Measurements from ENCODE around the gene ALDH2.
A peak's percentile ranks its signal among the peaks of the same experiment; 100 is the strongest.
"Not testable (repeated sequence)": the region's sequence is repeated elsewhere in the genome, so short reads cannot be mapped to it uniquely, and the experiment has no call there.

The ALDH2 gene

DNA sequence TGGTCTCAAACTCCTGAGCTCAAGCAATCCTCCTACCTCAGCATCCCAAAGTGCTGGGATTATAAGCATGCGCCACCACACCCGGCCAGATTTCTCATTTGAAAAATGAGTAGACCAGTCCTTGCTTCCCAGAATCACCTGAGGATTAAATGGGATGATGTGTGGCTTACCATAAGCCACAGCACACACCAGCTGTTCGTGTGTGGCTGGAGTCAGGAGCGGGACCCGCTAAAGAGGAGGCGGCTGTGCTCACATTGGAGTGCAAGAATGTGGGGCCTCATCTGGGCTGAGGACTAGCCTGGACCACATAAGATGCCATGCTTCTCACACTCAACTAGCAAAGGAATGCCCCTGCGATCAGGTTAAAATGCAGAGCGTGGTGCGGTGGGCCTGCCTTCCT, 6.7 kb upstream of the ALDH2 start:
- no peak for DNase-seq

- no peak for DNase-seq
These were observed 5.6 kb upstream of the ALDH2 start for GRCh38 chr12:111761099-111761498.

DNA sequence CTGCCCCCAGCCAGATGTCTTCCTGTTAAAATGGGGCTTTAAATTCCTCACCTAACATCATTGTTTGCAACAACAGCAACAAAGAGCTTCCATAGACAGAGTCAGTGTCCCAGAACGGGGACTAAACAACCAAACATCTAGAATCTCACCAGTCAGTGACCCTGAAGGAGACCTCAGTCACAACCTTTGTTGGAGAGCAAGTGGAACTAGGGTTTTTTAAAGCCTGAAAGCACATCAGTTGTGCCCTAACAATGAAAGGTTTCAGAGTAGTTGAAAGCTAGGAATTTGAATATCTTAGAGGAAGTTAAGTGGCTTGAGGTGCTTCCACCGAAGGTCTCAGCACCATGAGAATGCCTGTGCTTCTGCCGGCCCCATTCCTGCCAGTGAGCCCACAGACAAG, 5.0 kb upstream of the ALDH2 start:
- DNase-seq, result no peak

DNA sequence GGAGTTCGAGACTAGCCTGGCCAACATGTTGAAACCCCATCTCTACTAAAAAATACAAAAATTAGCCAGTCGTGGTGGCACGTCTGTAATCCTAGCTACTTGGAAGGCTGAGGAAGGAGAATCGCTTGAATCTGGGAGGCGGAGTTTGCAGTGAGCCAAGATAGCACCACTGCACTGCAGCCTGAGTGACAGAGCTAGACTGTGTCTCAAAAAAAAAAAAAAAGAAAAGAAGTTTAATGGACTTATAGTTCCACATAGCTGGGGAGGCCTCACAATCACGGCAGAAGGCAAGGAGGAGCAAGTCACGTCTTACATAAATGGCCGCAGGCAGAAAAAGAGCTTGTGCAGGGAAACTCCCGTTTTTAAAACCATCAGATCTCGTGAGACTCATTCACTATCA, 3.2 kb upstream of the ALDH2 start:
- DNase-seq, result not testable (repeated sequence)

- DNase-seq, result no peak
These were observed 2.5 kb upstream of the ALDH2 start for GRCh38 chr12:111764120-111764821.

DNA sequence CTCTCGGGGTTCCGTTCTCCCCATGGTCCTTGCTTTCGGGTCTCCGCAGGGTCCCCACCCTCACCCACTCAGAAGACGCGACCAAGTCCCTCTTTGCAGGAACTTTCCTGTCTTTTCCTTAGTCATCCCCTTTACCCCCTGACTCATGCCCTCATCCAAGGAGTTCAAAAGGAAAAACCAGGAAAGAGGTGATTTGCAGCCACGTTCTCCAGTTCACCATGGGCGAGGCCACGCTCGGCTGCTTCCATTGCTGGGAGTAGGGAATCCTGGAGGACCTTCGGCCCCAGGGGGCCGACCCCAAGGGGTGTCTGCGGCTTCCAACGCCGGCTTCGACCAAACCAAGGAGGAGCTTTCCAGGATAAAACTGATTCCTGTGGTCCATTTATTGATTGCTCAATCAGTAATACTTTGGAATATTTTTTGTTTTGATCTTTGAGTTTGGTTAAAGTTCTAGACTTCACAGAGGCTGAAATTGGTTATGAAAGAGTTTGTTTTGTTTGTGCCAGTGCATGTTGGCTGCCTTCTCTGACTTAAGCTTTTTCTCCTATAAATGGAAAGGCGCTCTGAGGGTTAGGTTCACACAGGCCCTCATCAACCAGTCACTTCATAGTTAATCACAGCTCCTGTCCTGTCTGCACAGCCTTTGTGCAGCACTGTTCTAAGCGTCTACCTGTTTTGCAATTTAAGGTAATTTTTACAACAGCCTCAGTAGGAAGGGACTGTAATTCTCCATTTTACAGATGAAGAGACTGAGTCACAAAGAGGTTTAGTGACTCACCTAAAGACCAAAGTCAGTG, 827 bp downstream of the ALDH2 start:
- DNase-seq, result no peak

DNA sequence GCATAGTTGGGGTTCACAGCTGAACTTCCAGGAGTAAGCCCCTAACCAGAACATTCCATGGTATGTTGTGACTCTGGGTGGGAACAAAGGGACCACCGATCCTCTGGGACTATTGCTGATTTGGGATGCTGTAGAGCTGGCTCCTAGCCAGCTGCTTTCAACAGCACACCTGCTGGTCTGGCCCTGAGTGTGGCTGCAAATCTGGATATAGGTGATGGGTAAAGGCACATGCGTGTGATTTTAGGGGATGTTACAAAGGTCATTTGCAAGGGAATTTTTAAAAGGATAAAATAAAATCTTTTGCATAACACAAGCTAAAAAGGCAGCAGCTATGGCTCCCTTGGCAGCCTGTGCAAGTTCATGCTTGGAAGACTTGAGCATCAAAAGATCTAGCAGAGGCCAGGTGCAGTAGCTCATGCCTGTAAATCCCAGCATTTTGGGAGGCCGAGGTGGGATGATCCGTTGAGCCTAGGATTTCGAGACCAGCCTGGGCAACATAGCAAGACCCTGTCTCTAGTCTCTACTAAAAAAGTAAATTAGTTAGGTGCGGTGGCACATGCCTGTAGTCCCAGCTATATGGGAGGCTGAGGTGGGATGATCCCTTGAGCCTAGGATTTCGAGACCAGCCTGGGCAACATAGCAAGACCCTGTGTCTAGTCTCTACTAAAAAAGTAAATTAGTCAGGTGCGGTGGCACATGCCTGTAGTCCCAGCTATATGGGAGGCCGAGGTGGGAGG, 1.6 kb downstream of the ALDH2 start:
- no peak for DNase-seq

DNA sequence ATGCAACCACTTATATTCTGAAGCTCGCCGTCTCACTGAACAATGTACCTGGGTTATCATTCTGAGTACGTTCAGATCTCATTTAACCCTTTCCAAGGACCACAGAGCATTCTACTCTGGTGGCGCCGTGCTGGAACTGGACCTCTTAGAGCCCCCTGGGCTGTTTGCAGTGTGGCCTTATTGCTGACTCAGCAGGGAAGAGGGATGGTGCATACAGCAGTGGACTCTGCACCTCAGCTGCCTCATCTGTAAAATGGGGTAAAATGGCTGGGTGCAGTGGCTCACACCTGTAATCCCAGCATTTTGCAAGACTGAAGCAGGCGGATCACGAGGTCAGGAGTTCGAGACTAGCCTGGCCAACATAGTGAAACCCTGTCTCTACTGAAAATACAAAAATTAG, 2.9 kb downstream of the ALDH2 start:
- DNase-seq, result no peak

DNA sequence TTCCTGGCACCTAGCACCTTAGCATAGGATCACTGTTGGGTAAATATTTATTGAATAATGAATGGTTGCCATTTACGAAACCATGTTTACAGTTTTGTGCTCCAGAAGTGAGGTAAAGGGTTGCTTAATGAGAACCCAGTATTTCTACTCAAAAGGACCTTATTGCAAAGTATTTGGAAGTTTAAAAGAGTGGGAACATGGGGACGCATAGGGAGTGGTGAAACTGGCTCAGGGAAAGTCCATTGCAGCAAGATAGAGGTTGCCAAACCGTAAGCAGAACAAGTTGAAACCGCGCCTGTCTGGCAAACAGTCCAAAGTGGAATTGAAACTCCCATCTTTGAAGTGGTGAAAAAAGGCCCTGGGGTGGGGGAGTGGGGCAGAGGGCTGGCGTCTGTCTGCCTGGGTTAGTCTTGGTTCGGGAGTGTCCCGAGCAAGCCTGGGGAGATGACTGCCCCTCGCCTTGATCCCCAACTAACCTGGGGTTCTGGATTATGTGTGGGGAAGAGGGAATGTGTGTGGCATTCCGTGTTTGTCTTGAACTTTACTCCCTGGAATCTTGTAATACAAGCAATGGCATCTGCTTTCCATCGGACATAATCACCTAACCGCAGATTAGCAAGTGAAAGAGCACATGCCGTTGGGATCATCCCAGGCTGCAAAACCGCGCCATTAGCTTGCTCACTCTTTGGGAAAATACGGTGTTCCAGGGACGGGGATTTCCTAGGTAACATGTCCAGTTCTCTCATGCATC, 7.2 kb downstream of the ALDH2 start:
- no peak for DNase-seq

GRCh38 chr12:111775205-111776193, 8.8 kb downstream of the ALDH2 start:
- DNase-seq, result peak; percentile 65

DNA sequence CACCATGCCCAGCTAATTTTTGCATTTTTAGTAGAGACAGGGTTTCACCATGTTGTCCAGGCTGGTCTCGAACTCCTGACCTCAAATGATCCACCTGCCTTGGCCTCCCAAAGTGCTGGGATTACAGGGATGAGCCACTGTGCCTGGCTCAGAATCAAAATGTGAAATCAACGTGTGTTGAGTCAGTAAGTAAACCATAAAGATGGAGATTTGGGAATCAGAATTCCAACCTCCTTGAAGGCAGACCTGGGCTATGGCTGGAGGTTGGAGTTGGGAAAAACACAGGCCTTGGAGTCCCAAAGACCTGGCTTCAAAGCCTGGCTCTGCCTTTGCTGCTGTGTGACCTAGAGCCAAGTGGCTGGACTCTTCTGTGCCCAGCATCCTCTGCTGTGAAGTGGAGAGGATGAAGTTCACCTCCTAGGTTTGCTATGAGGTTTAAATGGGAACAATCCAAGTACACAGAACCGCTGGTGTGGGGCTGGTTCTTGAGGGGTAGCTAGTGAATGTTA, 10.2 kb downstream of the ALDH2 start:
- DNase-seq, result no peak

- DNase-seq, result no peak
These were observed 10.8 kb downstream of the ALDH2 start for GRCh38 chr12:111777345-111778045.

GRCh38 chr12:111780166-111780565, 13.4 kb downstream of the ALDH2 start:
- DNase-seq, result no peak

GRCh38 chr12:111780615-111781014, 13.9 kb downstream of the ALDH2 start:
- DNase-seq, result no peak

DNA sequence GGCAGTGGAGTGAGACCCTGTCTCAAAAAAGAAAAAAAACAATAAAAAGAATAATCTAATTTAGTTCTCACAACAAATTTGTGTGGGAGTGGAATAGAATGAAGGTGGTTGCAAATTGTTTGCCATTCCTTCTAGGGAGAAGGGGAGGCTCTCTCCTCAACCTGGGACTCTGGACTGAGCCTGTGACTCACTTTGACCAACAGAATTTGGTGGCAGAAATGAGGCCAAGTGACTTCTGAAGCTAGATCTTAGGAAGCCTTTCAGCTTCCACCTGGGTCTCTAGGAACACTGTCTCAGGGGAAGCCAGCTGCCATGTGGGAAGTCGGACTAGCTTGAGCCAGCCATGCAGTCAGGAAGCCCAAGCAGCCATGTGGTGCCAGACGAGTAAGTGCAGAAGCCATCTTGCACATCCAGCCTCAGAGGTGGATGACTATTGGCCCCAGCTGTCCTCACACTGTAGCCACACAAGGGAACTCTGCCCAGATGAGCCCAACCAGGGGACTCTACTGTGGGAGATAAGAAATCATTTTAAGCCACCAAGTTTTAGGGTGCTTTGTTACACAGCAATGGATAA, 14.4 kb downstream of the ALDH2 start:
- no peak for DNase-seq

GRCh38 chr12:111783046-111783445, 16.3 kb downstream of the ALDH2 start:
- no peak for DNase-seq

- no peak for DNase-seq
These were observed 18.2 kb downstream of the ALDH2 start for GRCh38 chr12:111784953-111785352.

DNA sequence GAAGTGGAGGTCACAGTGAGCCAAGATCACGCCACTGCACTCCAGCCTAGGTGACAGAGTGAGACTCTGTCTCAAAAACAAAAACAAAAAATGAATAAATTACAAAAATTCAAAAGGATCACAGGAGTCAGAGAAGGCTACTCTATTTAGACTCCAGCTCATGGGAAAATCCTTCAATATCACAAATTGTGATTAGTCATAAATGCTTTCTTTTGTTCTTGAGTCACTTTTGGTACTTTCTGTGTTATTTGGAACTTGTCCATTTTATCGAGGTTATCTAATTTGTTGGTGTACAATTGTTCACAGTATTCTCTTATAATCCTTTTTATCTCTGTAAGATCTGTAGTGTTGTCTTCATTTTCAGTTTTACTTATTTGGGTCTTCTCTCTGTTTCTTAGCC, 18.9 kb downstream of the ALDH2 start:
- DNase-seq, result no peak

DNA sequence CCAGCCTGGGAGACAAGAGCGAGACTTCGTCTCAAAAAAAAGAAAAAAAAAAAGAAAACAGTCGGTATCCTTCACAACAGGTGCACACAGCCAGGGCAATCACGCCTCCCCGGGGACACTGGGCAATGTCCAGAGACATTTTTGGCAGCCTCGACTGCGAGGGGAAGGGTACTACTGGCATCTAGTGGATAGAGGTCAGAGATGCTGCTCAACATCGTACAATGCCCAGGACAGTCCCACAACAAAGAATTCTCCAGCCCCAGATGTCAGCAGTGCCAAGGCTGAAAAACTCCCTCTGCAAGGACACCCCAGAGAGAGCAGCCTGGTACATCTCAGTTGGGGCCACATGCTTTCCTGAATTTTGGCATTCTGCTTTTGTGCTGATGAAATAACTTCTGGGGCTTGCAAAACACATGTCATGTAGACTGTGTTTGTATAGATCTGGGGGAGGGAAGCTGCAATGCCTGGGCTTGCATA, 21.5 kb downstream of the ALDH2 start:
- DNase-seq, result no peak

- no peak for DNase-seq
These were observed 23.0 kb downstream of the ALDH2 start for GRCh38 chr12:111789779-111790178.

Measured in DMS153 (cell line).